Stomach (tissue), 9 donors: ENCODE data around the gene RTN4RL1. TPM values are rescaled to one million over a fixed set of nuclear protein-coding genes. Genes with fewer than 3 reads are reported as not detected.
"Not testable (repeated sequence)": the region's sequence is repeated elsewhere in the genome, so short reads cannot be mapped to it uniquely, and the experiment has no call there.

Experiments
- DNase-seq, 2 donors: peaks; one replicate each; pipeline versions ENCODE4 v3.0.0 to v3.0.0-alpha.2; 2013 to 2019
- H3K27ac ChIP-seq, 5 donors: fragments of 200-600 bp in 4 of 5; sonication (generic) in 4 of 5; one replicate each; pipeline ENCODE4 v1.5.1; 2013 to 2019; ENCODE audit warnings: mild to moderate bottlenecking in 1 of 5, moderate library complexity in 1 of 5
- H3K27me3 ChIP-seq, 3 donors: fragments of 200-600 bp; sonication (generic); one replicate each; pipeline ENCODE4 v1.5.1; 2017 to 2019; ENCODE audit warnings: mixed run types in 1 of 3
- H3K36me3 ChIP-seq, 4 donors: fragments of 200-600 bp; sonication (generic); 1 replicate in 3 of 4; 2 replicates in 1 of 4; pipeline ENCODE4 v1.5.1; 2016 to 2019
- H3K4me1 ChIP-seq, 4 donors: fragments of 200-600 bp; sonication (generic); one replicate each; pipeline ENCODE4 v1.5.1; 2016 to 2019
- H3K4me3 ChIP-seq, 4 donors: fragments of 200-600 bp; sonication (generic) in 3 of 4; one replicate each; pipeline ENCODE4 v1.5.1; 2016 to 2019; ENCODE audit warnings: mild to moderate bottlenecking in 1 of 4
- H3K9me3 ChIP-seq, 4 donors: fragments of 200-600 bp; sonication (generic); one replicate each; pipeline ENCODE4 v1.5.1; 2016 to 2019
- EP300 ChIP-seq: sonication (generic); formaldehyde crosslinking; IDR thresholded peaks from one replicate; pipeline ENCODE4 v1.6.1; 2017; ENCODE audit warnings: antibody characterized with exemption
- POLR2A ChIP-seq, 4 donors: fragments of 450-650 bp; IDR thresholded peaks; one replicate each; pipeline ENCODE4 v1.6.1; 2016; ENCODE audit warnings: antibody characterized with exemption in 4 of 4, control low read depth in 2 of 4, mild to moderate bottlenecking in 1 of 4, moderate library complexity in 1 of 4
- POLR2AphosphoS5 ChIP-seq, 3 donors: sonication (generic); formaldehyde crosslinking; IDR thresholded peaks; one replicate each; pipeline ENCODE4 v1.6.1; 2016; ENCODE audit warnings: antibody characterized with exemption in 3 of 3
- WGBS, 5 donors: extraction: QIAGEN DNeasy Blood & Tissue Kit in 3 of 5; methylation state at CpG; one replicate each; pipeline versions ENCODE4 v1.1.5 to v1.1.7; 2013 to 2018; 5-methylcytosine and 5-hydroxymethylcytosine counted together
- intact Hi-C: fragments of 100-400 bp; cut with DNase I; formaldehyde crosslinking; loops from one replicate; pipeline ENCODE4 v1.15.1; 2023; ENCODE audit warnings: low total_unique reads
- polyA plus RNA-seq, 3 donors: library from polyadenylated mRNA; stranded (reverse); fragments of 200-250 nt; gene quantifications; one replicate each; pipeline ENCODE4 v1.2.3, GENCODE V29; 2013
- total RNA-seq, 5 donors: library from RNA; depleted of rRNA; stranded (reverse); fragments of >200 nt; gene quantifications; one replicate each; pipeline versions ENCODE4 v1.1.0 to v1.2.3, GENCODE V29; 2014 to 2016
- TF ChIP-seq, protein P1 (sequence below), 7 experiments: fragments of 450-650 bp in 4 of 7; fragments of 200-600 bp in 3 of 7; sonication (generic) in 3 of 7; IDR thresholded peaks; one replicate each; pipeline ENCODE4 v1.5.1; 2016 to 2019; ENCODE audit warnings: antibody characterized with exemption in 7 of 7, control low read depth in 2 of 7, mild to moderate bottlenecking in 1 of 7
- donor health status: healthy with polysubstance abuse.
- donor health status: Bipolar disorder and iron deficiency.
- donor health status: healthy.

Gene RTN4RL1
- total and polyA plus RNA-seq, 8 donors = 0.50 to 0.92 (median 0.72) TPM; not detected in 4

DNA sequence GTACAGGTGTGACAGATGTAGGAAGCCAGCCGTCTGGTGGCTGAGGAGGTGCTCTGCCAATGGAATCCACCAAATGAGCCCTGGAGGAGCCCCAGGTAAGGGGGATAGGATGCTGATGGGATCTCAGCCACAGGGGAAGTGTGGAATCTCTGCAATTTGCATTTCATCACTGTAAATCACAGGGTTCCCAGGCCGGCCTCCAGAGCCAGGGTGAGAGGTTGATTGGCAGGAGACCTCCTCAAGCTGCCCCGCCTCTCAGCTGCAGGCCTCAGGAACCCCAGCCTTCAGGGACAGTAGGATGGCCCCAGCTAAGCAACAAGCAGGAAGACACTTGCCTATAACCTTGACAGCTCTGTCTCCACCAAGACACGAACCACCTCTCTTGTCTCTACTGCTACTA lies 39.4 kb downstream of the RTN4RL1 start:
- intact Hi-C loops = no loop called here
- 84 to 96% (median 88%) methylated on average over 1 to 4 of the region's 4 CpGs for WGBS, 5 donors
- no peaks in the 10 kb centered on the region for H3K27me3 ChIP-seq
- TF ChIP-seq, protein P1, sequence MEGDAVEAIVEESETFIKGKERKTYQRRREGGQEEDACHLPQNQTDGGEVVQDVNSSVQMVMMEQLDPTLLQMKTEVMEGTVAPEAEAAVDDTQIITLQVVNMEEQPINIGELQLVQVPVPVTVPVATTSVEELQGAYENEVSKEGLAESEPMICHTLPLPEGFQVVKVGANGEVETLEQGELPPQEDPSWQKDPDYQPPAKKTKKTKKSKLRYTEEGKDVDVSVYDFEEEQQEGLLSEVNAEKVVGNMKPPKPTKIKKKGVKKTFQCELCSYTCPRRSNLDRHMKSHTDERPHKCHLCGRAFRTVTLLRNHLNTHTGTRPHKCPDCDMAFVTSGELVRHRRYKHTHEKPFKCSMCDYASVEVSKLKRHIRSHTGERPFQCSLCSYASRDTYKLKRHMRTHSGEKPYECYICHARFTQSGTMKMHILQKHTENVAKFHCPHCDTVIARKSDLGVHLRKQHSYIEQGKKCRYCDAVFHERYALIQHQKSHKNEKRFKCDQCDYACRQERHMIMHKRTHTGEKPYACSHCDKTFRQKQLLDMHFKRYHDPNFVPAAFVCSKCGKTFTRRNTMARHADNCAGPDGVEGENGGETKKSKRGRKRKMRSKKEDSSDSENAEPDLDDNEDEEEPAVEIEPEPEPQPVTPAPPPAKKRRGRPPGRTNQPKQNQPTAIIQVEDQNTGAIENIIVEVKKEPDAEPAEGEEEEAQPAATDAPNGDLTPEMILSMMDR (IDR thresholded peaks at IDR 0.05) = no peak
- TF ChIP-seq EP300 (no peak), POLR2AphosphoS5 (IDR thresholded peaks at IDR 0.05) (no peak), POLR2A (IDR thresholded peaks at IDR 0.05) (no peak)
- no peak for DNase-seq
- H3K27ac ChIP-seq = no peak overlapping the region
- no peaks in the 10 kb centered on the region for H3K9me3 ChIP-seq
- H3K4me3 ChIP-seq = no peak overlapping the region
- peaks cover 0 to 3% (median under 1%) of the 10 kb centered on the region in 4 donors for H3K4me1 ChIP-seq
- no peaks in the 10 kb centered on the region for H3K36me3 ChIP-seq

DNA sequence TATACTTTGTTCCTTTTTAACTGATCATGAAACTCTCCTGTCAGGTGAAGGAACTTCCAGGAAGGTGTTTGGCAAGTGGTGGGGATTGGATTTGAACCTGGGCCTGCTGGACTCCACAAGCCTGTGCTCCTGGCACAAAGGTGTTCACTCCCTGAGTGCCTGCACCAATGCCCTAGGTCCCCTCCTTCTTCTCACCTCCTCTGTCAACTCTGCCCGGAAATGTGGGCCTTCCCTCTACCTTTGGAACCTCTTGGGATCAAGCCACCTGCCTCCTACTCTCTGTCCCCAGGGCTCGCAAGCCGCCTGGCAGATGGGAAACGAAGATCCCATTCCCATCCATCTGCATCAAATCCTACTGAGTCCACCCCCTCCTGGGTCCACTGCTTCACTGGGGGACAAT lies 40.0 kb downstream of the RTN4RL1 start:
- TF ChIP-seq POLR2A (IDR thresholded peaks at IDR 0.05) = no peak
- TF ChIP-seq EP300 = no peak
- TF ChIP-seq, protein P1 (IDR thresholded peaks at IDR 0.05) = no peak
- no peak for TF ChIP-seq POLR2AphosphoS5 (IDR thresholded peaks at IDR 0.05)
- peaks cover 0 to 3% (median 0%) of the 10 kb centered on the region in 4 donors for H3K4me1 ChIP-seq
- no peak overlapping the region for H3K4me3 ChIP-seq
- no peaks in the 10 kb centered on the region for H3K36me3 ChIP-seq
- intact Hi-C loops = no loop called here
- WGBS, 5 donors = 88 to 93% (median 93%) methylated on average over 4 of the region's 4 CpGs
- H3K27ac ChIP-seq = no peak overlapping the region
- no peaks in the 10 kb centered on the region for H3K27me3 ChIP-seq
- no peak for DNase-seq
- H3K9me3 ChIP-seq = no peaks in the 10 kb centered on the region

DNA sequence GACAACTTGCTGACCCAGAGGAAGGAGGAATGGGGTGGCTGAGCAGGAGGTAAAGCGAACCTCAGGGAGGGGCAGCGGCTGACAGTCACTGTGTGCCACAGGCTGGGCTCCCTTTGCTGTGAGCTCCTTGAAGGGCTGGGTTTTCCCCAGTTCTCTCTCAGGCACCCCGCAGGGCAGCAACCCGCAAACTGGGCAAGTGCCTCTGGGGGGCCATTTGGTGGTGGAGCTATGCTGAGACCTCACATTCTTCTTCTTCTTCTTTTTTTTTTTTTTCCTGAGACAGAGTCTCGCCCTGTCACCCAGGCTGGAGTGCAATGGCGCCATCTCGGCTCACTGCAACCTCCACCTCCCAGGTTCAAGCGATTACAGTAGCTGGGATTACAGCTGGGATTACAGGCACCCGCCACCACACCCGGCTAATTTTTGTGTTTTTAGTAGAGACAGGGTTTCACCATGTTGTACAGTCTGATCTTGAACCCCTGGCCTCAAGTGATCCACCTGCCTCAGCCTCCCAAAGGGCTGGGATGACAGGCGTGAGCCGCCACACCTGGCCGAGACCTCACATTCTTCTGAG lies 42.3 kb downstream of the RTN4RL1 start:
- H3K27ac ChIP-seq, intact Hi-C loops, H3K36me3 ChIP-seq, DNase-seq, H3K4me3 ChIP-seq, H3K9me3 ChIP-seq: not testable (repeated sequence)
- WGBS, 5 donors = 76 to 87% (median 86%) methylated on average over 12 to 13 of the region's 13 CpGs
- Histone ChIP-seq H3K4me1 (peaks cover 0 to 15% (median 3%) of the 10 kb centered on the region in 4 donors), H3K27me3 (peaks cover 0 to 11% (median 7%) of the 10 kb centered on the region in 3 donors)

DNA sequence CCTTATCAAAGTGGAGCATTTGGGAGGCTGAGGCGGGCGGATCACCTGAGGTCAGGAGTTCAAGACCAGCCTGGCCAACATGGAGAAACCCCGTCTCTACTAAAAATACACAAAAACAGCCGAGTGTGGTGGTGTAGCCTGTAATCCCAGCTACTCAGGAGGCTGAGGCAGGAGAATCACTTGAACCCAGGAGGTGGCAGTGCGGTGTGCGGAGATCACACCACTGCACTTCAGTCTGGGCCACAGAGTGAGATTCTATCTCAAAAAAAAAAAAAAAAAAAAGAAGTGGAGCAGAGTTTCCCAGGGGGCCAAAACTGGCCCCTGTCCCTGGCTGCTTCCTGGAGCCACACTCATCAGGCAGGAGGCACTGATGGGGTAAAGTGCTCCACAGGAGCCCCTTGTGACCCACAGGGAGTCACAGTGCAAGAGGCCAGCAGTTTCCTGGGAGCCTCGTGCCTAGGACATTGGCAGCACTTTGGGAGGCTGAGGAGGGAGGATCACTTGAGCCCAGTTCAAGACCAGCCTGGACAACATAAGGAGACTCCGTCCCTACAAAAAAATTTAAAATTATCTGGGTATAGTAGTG lies 44.4 kb downstream of the RTN4RL1 start:
- peaks cover 8 to 24% (median 12%) of the 10 kb centered on the region in 4 donors for H3K4me1 ChIP-seq
- peaks cover 0 to 32% (median 26%) of the 10 kb centered on the region in 3 donors for H3K27me3 ChIP-seq
- H3K4me3 ChIP-seq = no peak overlapping the region
- H3K27ac ChIP-seq = no peak overlapping the region
- TF ChIP-seq, protein P1 (IDR thresholded peaks at IDR 0.05) = no peak
- TF ChIP-seq POLR2A (IDR thresholded peaks at IDR 0.05) (no peak), POLR2AphosphoS5 (IDR thresholded peaks at IDR 0.05) (no peak), EP300 (no peak)
- whole genome bisulfite sequencing, 5 donors = 60 to 79% (median 75%) methylated on average over 8 of the region's 8 CpGs
- intact Hi-C loops = no loop called here
- DNase-seq = no peak
- no peaks in the 10 kb centered on the region for H3K36me3 ChIP-seq
- H3K9me3 ChIP-seq = no peaks in the 10 kb centered on the region
